GM18505 (cell line): Measurements from ENCODE around the gene VPS52.
"Not testable (repeated sequence)": the region's sequence is repeated elsewhere in the genome, so short reads cannot be mapped to it uniquely, and the experiment has no call there.

Experiments
- ATAC-seq: cut with Tn5 transposase; IDR thresholded peaks from one replicate; pipeline ENCODE4 v1.9.1; 2021; ENCODE audit not compliant: unreplicated experiment
- POLR2A ChIP-seq: IDR thresholded peaks from 4 replicates; pipeline ENCODE4 v1.6.1; 2011; ENCODE audit warnings: borderline replicate concordance; ENCODE audit not compliant: insufficient read depth, insufficient read length; ENCODE audit errors: extremely low read depth

Gene VPS52

DNA sequence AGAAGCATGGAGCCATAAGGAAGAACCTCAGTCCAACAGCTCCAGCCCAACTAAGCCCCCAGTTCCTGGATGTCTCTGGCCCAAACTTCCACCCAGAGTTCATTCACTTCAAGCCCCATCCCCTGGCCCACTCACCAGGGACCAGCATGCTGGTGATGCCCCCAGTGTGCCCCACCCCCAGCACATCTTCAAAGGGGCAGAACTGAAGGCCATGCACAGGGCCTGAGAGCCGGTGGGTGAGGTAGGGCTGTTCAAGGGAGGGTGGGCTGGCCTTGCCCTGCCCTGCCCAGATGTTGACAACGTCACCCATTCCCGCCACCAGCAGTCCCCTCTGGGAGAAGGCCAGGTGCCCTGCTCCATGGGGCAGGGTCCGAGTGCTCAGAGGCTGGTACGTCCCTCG lies 8.9 kb upstream of the VPS52 start:
- TF ChIP-seq POLR2A, result no peak
- ATAC-seq, result no peak

DNA sequence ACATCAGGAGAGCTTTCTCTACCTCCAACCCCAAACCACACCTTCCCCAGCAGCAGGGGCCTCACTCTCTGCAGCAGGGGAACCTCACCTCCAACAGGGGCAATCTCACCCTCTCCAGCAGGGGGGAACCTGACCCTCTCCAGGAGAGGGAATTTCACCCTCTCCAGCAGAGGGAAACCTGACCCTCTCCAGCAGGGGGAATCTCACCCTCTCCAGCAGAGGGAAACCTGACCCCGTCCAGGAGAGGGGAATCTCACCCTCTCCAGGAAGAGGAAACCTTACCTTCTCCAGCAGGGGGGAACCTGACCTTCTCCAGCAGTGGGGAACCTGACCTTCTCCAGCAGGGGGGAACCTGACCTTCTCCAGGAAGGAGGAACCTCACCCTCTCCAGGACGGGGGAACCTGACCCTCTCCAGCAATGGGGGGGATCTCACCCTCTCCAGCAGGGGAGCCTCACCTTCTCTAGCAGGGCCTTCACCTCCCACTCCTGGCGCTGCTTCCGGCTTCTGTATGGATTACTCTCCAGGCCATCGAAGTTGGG lies 8.4 kb upstream of the VPS52 start:
- TF ChIP-seq POLR2A, result no peak
- no peak for ATAC-seq

DNA sequence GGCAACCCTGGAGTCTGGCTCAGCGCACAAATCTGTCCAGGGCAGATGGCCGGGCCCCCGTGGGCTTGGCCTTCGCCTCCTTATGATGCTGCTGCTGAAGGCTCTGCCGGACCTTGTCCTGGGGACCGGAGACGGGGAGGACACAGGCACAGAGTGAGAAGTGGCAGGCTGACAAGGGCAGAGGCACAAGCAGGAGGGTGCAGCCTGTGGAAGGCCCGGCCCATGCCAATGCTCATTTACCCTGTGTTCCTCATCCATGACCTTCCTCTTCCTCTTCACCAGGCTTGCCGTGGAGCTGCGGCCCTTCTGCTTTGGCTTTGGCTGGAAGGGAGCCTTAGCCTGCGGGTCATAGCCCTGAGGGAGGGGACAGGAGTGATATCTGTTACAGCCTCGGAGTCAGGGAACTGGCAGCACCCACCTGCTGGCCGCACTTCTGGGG lies 7.6 kb upstream of the VPS52 start:
- TF ChIP-seq POLR2A, result no peak
- ATAC-seq, result no peak

DNA sequence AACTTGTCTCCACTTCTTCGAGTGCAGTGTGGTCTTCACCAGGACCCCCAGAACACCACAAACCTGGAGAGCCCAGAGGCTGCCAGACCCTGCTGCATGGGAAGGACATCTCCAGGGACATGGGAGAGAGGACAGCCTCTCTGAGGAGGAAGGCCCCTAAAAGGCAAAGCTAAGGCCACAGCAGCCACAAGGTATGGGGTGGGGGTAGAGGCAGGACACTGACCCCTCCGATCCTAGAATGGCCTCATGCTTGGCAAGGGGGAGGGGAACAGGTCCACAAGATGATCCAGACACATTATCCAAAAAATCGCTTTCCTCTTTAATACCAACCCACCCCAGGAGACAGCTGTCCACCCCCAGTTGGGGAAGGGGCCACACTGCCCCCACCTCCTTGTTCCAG lies 7.1 kb upstream of the VPS52 start:
- no peak for ATAC-seq
- no peak for TF ChIP-seq POLR2A

DNA sequence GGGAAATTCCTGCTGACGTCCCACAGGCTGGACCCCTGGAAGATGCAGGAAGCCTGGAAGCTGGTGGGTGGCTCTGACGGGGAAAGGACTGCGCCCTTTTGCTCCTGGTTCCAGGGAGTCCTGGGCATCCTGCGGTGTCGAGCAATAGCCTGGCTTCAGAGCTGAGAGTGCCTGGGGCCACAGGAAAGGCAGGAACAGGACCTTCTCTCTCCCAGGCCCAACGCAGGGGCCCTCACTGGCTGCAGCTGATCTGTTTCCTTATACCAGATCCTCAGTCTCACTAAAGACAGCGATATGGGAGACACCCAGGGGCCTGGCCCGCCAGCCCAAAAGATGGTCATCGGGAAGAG lies 6.7 kb upstream of the VPS52 start:
- TF ChIP-seq POLR2A, result no peak
- ATAC-seq, result no peak

DNA sequence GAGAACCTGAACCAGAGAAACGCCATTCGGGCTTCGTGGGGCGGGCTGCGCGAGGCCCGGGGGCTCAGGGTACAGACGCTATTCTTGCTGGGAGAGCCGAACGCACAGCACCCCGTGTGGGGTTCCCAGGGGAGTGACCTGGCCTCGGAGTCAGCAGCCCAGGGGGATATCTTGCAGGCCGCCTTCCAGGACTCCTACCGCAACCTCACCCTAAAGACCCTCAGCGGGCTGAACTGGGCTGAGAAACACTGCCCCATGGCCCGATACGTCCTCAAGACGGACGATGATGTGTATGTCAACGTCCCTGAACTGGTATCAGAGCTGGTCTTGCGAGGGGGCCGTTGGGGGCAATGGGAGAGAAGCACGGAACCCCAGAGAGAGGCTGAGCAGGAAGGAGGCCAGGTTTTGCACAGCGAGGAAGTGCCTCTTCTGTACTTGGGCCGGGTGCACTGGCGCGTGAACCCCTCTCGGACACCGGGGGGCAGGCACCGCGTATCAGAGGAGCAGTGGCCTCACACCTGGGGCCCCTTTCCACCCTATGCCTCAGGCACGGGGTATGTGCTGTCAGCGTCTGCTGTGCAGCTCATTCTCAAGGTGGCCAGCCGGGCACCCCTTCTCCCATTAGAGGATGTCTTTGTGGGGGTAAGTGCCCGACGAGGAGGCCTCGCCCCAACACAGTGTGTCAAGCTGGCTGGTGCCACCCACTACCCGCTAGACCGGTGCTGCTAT lies 6.2 kb upstream of the VPS52 start:
- no peak for ATAC-seq
- peak; percentile 8 for TF ChIP-seq POLR2A

DNA sequence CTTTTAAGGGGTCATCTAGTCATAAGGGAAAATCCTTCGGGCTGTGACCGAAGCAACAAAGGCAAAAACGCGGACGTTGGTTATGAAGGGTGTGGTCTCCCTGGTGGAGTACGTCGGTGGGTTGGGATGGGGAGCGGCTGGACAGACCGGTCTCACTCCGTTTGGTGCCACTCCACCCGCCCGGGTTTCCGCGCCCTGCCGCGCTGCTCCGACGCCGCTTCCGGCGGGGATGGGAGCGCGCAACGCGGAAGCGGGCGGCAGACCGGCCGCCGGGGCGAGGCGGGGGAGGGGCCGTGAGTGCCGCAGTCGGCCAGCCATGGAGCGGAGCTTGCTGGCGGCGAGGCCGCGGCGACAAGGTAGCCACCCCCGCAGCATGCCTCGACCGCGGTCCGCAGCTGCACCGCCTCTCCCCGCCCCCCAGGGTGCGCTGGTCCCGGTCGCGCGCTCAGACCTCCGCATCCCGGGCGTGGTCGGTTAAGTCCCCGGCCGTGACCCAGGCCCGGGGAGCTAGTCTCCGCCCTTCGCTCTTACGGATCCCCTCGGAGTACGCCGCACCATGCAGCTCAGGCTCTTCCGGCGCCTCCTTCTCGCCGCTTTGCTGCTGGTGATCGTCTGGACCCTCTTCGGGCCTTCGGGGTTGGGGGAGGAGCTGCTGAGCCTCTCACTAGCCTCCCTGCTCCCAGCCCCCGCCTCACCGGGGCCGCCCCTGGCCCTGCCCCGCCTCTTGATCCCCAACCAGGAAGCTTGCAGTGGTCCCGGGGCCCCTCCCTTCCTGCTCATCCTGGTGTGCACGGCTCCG lies 5.4 kb upstream of the VPS52 start, which contains the start of gene B3GALT4:
Gene B3GALT4 (plus strand): TSS at position 260 of the 799 bp plus-strand sequence. CDS start 297 bp downstream, at position 557.
- ATAC-seq, result peak; percentile 55

DNA sequence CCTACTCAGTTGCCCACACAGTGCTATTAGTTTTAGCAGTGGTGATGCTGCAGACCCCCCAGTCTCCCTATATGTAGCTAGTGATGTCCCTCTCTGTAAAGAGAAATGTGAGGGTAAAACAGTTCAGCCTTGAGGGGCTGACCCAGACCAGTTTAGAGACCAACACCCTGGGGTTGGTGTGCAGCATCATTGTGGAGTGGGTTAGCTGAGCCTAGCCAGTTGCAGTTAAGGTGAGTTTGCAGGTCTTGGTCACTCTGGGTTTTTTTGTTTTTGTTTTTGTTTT lies 4.8 kb upstream of the VPS52 start:
- no peak for TF ChIP-seq POLR2A
- no peak for ATAC-seq

More for the DNA sequence above, 5.4 kb upstream of the VPS52 start, which contains the start of gene B3GALT4:
- TF ChIP-seq POLR2A, result peak; percentile 87

DNA sequence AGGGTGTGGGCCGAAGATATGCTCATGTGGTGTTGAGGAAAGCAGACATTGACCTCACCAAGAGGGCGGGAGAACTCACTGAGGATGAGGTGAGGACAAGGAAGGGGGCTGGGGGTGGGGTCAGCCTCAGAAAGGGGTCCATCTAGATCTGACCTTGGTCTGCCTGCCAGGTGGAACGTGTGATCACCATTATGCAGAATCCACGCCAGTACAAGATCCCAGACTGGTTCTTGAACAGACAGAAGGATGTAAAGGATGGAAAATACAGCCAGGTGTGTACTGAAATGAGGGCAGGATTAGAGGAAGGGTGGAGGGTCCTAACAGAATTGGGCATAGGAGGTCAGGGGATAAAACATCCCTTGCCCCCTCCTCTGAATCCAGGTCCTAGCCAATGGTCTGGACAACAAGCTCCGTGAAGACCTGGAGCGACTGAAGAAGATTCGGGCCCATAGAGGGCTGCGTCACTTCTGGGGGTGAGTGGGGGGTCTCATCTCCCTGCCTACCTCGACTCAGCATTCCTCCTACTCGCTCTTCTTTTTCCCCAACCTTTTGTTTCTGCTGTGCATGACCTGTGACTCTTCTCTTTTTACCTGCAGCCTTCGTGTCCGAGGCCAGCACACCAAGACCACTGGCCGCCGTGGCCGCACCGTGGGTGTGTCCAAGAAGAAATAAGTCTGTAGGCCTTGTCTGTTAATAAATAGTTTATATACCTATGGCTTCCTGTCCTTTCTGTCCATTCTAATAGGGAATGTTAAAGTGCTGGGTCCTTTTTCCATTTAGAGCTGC lies 4.3 kb upstream of the VPS52 start:
- not testable (repeated sequence) for ATAC-seq

DNA sequence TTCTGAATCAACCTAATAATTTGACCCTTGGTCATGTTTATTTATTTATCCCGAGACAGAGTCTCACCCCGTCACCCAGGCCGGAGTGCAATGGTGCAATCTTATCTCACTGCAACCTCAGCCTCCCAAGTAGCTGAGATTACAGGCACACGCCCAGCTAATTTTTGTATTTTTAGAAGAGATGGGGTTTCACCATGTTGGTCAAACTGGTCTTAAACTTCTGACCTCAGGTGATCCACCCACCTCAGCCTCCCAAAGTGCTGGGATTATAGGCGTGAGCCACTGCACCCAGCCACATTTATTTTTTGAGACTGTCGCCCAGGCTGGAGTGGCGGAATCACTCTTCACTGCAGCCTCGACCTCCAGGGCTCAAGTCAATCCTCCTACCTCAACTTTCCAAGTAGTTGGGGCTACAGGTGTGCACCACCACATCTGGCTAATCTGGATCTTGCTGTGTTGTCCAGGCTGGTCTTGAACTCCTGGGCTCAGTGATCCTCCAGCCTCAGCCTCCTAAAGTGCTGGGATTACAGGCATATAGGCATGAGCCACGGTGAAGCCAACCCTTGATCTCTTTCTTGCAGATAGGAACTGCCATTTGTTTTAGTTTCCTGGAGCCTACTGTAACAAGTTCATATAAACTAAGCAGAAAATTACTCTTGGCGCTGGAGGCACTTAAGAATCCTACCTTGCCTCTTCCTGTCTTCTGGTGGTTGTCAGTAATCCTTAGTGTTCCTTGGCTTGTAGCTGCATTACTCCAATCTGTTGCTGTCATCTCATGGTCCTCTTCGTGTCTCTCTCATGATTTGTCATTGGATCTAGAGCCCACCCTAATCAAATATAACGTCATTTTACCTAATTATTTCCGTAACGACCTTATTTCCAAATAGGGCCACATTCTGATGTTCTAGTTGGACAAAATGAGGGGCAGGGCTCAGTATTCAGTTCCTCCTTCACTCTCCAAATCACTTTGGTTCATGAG lies 2.5 kb upstream of the VPS52 start:
- TF ChIP-seq POLR2A, result peak; percentile 21

DNA sequence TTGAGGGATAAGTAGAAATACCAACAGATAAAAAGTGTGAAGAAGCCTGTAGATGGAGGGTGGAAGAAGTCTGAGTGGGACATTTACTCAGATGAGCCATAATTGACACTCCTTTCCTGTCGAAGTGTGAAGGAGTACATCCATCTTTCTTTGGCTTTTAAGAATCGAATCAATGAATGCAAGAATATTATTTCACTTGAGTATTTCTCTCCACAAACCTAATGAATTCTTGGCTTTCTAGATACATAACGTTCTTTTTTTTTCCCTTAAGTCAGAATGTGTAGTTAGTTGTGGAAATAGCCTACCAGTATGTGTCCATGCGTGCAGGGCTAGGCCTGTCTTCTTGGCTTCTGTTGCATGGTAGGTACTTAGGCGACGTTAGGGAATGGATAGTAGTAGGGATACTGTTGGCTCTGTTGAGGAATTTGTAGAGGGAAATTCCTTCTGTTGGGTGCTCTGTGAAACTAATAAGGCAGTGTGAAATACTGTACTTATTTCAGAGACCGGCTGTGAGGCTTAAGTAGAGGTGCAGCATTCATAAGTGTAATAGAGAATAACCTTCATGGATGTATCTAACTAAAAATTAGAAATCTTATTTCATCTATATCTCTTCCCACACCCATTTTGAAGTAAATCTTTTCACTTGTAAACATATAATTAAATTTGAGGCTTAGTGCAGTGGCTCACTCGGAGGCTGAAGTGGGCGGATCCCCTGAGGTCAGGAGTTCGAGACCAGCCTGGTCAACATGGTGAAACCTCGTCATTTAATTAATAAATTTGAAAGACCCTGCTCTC lies 1.6 kb upstream of the VPS52 start:
- ATAC-seq, result no peak
- TF ChIP-seq POLR2A, result no peak

More for the DNA sequence above, 2.5 kb upstream of the VPS52 start:
- ATAC-seq, result no peak

DNA sequence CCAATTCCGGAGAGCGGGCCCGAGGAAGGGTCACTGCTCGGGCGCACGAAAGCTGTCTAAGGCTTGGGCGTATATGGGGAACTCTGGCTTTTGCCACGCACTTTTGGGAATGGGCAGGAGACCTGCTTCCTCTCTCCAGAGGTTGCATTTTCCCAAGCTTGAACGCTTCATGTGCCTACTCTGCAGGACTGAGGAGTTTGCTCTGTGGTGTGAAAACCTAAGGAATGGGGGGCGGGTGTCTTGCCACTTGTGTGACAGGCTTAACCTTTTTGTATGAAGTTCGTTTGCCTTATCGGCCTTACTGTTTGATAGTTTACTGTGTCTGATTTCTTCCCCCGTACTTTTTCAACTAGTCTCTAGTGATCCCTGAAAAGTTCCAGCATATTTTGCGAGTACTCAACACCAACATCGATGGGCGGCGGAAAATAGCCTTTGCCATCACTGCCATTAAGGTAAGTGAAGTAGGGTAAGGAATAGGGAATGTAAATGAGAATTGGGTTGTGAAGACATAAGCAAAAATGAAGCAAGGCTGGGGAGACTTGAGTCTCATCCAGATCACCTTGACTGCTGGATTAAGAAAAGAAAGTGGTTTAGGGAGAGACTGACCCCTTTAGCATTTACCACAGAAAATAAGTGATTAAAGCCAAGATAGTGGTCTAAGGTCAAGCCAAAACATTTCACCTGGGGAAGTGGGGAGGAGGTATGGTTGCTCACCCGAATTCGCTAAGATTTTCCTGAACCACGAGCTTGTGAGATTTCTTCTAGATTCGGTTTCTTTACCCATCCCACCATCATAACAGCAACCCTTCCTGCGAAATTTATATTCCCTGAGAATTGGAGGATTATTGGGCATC lies 826 bp upstream of the VPS52 start:
- TF ChIP-seq POLR2A, result no peak
- ATAC-seq, result no peak
